Kidney glomerular epithelial cell (primary cell): Measurements from ENCODE around the gene MLLT11.
"Not testable (repeated sequence)": the region's sequence is repeated elsewhere in the genome, so short reads cannot be mapped to it uniquely, and the experiment has no call there.

Experiments used
- DNase-seq: peaks from one replicate; lab custom pipeline; 2025; lab: John Stamatoyannopoulos, UW

The MLLT11 gene

DNA sequence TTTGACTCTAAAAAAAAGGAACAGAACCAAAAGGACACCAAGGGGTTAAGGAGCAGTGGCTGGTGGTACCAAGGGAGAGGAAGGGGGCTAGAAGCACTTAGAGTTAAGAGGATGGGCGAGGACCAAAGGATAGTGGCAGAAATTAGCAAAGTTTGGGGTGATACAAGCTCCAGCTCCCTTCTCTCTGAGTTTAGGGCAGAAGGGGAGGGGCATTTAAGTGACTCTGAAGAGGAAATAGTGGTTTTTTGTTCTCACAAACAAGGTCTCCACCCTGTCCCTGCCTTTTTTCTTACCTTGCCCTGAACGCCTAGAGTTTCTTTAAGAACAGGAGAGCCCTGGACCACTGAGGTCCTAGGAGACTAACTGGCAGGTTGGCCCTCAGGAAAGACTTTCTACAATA lies 4.0 kb upstream of the MLLT11 start:
- DNase-seq = no peak

DNA sequence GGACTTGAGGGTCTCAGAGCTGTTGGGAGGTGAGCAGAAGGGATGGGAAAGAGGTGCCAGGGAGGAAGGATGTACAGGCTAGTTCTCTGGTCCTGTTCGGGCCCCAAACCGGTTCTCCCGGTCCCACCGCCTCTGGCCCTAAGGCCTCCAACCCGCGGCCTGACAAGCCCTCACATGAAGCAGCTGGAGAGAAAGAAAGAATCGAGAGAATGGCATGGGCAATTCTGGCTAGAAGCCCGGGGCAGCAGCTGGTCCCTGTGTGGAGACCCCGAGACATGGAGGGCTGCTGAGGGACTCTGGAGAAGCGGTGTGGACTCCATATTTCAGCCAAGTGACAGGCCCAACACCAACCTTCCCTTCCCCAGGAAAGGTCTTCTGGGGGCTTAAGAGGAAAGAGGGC lies 1.5 kb upstream of the MLLT11 start:
- DNase-seq = no peak

DNA sequence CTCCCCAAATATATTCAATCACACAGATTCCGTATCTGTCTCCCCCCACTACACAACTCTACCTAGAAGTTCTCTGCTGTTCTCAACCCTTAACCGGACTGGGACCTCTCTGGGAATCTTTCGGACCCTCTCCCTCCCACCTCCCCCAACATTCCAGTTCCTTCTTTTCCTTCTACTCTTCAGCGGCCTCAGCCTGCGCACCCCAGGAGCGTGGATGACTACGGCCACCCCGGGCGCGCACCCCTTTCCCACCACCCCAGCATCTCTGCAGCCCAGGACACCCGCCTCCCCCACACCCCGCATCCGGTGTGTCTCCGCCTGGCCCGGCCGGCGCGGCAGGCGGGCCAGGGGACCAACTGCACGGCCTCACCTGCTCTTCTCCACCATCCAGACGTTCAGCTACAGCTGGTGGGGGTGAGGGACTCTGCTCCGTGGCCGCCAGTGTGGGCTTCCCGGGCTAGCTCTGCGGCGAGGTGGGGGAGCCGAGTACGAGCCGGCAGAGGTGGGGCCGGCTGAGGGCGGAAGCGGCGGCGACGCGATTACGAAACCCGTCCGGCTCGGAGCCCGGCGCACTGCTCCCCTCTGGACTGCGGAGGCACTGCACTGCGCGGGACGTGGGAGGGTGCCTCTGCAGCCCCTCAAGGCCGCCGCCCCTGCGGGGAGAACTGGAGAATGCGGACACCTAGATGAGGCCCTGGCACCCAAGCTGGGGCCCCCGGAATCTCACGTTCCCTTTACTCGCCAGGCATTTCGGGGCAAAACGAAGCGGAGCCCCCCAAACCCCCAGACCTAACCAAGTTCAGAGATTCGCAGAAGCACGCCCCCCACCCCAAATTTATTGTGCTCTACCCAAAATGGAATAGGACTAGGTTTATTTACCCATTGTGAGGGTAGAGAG lies 839 bp upstream of the MLLT11 start, which contains the start of gene CDC42SE1:
Gene CDC42SE1 (minus strand): TSS at position 514 of the 898 bp plus-strand sequence. CDS start 3,892 bp downstream, outside the sequence.
- peak; percentile 52 for DNase-seq

DNA sequence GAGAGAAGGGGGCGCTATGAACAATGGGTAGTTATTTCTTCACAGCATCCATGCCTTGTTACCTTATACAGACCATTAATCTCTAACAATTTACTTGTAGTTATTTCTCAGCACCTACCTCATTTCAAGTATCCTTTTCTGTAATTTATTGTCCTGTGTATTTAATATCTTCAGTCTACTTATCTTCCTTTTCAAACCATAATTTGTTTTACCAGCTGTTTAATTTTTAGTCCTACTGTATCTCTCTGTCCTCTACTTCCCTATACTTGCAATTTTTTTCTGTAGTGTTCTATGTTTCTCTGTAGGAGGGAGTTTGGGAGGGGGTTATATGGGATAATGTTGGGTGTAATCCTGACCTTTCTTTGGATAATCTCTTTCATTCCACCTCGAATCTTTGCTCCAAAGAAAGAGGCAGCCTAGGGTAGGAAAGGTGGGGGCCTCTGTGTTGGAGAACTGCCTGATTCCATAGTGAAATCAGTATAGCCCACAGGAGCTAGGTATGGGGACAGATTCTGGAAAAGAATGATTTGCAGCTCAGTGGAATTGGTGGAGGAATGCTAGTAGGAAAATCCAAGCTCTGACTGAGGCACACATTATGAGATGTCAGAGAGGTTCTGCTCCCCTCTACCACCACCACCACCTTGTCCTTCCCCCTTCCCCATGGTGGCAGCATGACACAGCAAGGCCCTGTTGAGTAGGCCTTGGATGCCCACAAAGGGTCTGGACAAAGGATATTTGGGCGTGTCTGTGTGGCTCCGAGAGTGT lies 642 bp downstream of the MLLT11 start:
- peak; percentile 45 for DNase-seq

DNA sequence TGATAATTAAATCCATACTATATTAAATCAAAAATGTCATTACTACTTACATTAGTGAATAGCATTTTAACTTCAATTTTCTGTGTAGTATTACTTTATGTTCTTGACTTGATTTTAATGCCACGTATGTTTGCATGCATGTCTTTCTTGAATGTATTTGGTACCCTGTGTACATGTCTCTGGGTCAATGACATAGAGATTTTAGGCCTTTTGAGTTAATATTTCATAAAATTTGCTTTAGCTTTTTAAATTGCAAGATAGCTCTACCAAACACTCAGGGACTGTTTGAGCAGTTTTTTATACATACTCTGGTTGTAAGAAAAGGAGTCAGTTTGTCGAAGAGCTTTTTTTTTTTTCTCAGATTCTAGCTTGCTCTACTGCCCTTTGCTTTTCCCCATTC lies 1.5 kb downstream of the MLLT11 start:
- no peak for DNase-seq

DNA sequence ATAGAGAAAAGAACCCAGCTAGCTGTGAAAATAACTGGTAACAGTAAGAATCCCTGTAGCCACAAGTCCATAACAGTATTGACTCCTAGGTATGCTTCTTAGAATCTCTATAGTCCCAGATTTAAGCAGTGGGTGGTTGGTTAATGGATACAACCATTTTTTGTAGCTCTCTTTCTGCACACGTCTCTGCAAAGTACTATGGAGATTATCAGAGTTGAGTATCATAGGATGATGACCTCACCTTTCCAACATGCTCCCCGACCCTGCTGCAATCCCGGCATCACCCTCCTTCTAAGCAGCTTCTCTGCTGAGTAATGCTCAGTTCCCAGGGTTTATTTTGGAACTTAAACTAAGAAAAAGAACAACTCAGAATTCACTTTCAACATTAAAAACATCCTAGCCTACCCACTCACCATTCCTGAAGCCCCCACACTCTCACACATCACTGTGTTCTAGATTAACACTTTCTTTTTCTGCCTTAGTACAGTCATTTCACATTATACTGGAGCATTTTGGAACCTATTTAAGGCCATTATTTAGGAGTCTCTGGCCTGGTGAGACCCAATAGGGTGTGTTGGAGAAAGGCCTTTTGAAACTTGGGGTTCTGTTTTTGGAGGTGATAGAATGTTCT lies 2.7 kb downstream of the MLLT11 start:
- peak; percentile 51 for DNase-seq

DNA sequence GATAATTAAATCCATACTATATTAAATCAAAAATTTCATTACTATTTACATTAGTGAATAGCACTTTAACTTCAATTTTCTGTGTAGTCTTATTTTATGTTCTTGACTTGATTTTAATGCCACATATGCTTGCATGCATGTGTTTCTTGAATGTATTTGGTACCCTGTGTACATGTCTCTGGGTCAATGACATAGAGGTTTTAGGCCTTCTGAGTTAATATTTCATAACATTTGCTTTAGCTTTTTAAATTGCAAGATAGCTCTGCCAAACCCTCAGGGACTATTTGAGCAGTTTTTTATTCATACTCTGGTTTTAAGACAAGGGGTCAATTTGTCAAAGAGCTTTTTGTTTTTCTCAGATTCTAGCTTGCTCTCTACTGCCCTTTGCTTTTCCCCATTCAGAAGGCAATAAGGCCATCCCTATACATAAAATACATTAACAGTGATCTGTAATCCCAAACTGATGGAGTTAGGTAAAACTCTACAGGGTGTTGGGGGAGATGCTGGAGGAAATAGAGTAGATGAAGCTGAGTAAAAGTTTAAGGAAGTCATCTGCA lies 5.0 kb downstream of the MLLT11 start:
- no peak for DNase-seq

DNA sequence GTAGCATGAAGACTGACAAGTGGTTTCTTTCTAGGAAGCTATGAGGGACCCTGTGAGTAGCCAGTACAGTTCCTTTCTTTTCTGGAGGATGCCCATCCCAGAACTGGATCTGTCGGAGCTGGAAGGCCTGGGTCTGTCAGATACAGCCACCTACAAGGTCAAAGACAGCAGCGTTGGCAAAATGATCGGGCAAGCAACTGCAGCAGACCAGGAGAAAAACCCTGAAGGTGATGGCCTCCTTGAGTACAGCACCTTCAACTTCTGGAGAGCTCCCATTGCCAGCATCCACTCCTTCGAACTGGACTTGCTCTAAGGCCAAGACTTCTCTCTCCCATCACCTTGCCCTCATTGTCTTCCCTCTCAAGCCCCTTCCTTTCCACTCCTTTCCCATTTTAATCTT lies 7.0 kb downstream of the MLLT11 start:
- DNase-seq = no peak

DNA sequence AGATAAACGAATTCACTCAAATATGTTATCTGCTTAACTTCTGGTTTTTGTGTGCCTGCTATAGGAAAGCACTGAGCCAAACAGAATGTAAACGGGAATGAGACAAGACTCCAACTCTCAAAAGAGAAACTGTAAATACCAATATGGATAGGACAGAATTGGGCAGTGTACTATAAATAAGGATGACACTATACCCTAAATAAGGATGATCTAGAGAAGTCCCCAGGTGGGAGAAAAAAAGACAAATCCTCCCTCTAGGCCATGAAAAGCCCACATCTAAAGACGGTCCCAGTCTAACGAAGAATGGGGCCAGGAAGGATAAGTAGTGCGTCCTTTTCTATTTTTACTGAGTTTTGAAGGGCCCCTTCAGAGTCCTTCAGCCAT lies 8.9 kb downstream of the MLLT11 start:
- no peak for DNase-seq

DNA sequence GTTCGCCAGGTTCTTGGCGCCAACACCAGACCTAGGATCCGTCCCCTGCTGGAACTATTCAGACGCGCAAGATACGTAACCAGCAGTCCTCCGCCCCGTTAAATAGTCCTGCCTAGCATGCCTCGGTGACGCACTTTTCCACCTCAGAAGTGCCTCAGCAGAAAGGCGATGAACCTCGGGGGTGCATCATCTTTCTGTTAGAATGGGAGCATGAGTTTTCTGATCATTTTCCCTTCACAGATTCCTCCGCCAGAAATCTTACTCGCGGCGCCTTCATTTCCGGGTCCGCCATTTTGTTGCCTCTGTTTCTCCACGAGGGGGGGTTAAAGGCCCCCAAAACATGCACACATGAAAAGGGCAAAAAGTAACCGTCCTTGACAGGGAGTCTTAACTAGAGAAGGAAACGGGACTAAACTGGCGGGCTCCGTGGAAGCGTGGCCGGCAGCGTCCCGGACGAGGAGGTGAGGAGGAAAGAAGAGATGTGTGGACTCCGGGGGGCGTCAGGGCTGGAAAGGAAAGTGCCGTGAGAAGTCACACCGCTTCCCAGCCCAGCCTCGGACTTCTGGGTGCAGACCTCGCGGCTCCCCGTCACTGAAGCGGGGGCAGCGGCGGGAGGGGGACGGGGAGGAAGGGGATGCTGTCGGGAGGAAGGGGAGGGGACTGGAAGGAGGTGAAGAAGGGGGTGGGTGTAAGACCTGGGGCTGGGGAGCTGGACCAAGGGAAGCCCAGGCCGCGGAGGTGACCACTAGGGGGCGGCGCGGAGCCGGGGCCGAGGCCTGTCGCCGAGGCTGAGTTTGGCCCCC lies 10.5 kb downstream of the MLLT11 start, which contains the start of gene GABPB2:
Gene GABPB2 (plus strand): TSS at position 288 of the 803 bp plus-strand sequence. CDS start 17,429 bp downstream, outside the sequence.
- DNase-seq = peak; percentile 84

DNA sequence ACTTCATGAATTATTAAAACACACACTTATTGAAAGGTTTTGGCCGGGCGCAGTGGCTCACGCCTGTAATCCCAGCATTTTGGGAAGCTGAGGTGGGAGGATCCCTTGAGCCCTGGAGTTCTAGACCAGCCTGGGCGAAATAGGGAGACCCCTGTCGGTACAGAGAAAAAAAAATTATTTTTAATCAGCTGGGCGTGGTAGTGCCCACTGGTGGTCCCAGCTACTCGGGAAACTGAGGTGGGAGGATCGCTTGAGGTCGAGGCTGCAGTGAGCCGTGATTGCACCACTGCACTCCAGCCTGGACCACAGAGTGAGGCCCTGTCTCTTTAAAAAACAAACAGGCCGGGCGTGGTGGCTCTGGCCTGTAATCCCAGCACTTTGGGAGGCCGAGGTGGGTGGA lies 12.0 kb downstream of the MLLT11 start:
- no peak for DNase-seq

DNA sequence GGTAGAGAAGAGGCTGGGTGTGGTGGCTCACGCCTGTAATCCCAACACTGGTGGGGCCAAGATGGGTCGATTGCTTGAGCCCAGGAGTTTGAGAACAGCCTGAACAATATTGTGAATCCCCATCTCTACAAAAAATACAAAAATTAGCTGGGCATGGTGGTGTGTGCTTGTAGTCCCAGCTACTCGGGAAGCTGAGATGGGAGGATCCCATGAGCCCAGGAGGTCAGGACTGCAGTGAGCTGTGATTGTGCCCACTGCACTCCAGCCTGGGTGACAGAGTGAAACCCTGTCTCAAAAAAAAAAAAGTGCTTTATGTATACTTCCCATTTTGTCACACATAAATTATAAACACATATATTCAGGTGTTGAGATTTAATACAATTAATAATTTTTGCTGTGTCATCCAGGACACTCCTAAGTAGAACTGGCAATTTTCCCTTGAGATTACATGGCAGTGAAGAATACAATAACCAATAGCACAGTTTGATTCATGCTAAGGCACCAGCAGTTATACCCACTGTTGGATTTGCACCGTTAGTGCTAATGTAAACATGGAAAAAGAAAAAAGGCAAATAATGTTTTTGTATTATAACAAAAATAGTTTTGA lies 25.9 kb downstream of the MLLT11 start:
- DNase-seq = no peak

DNA sequence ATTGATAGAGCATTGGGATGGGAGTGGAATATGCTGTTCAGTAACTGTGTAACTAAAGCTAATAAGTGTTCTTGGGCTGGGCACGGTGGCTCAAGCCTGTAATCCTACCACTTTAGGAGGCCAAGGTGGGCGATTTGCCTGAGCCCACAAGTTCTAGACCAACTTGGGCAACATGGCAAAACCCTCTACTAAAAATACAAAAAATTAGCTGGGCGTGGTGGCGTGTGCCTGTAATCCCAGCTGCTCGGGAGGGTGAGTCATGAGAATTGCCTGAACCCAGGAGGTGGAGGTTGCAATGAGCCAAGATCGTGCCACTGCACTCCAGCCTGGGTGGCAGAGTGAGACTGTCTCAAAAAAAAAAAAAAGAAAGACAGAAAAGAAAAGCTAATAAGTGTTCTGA lies 37.2 kb downstream of the MLLT11 start:
- not testable (repeated sequence) for DNase-seq

DNA sequence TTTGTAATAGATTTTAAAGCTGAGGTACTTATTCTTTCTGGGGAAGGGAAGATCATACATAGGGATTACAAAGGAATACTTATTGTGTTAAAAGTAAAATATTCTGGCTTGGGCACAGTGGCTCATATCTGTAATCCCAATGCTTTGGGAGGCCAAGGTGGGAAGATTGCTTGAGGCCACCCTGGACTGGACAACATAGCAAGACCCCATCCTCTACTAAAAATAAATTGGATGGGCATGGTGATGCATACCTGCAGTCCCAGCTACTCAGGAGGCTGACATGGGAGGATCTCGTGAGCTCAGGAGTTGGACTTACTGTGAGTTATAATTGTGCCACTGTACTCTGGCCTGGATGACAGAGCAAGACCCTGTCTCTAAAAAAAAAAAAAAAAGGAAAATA lies 37.9 kb downstream of the MLLT11 start:
- no peak for DNase-seq

DNA sequence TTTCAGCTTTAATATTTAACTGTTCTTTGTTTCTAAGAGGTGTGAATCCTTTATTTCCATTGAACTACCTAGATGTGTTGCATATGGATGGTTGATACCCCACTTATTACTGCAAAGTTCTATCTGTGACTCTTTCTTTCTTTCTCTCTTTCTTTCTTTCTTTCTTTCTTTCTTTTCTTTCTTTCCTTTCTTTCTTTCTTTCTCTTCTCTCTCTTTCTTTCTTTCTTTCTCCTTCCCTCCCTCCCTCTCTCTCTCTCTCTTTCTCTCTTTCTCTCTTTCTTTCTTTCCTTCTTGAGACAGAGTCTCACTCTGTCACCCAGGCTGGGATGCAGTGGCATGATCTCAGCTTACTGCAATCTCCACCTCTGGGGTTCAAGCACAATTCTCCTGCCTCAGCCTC lies 44.4 kb downstream of the MLLT11 start:
- no peak for DNase-seq

DNA sequence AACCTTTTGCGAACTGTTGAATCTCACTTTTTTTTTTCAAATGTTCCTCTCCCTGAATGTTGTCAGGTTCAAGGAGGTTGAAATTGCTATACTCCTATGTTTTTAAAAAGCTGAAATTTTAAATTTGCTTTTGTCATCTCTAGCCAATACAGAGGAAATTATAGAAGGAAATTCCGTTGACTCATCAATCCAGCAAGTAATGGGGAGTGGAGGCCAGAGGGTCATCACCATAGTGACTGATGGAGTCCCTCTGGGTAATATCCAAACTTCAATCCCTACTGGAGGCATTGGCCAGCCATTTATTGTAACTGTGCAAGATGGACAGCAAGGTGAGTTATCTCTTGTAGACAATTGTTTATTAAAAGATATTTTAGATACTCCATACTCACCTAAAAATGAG lies 46.7 kb downstream of the MLLT11 start:
- no peak for DNase-seq

DNA sequence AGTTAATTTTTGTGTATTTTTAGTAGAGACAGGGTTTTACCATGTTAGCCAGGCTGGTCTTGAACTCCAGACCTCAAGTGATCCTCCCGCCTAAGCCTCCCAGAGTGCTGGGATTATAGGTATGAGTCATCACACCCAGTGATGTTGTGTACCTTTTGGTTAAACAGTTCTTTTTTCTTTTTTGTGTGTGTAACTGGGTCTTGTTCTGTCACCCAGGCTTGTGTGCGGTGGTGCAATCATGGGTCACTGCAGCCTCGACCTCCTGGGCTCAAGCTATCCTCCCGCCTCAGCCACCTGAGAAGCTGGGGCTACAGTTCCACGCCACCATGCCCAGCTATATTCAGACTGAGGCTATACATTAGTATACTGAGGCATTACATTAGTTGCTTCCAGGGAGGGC lies 48.1 kb downstream of the MLLT11 start:
- no peak for DNase-seq

DNA sequence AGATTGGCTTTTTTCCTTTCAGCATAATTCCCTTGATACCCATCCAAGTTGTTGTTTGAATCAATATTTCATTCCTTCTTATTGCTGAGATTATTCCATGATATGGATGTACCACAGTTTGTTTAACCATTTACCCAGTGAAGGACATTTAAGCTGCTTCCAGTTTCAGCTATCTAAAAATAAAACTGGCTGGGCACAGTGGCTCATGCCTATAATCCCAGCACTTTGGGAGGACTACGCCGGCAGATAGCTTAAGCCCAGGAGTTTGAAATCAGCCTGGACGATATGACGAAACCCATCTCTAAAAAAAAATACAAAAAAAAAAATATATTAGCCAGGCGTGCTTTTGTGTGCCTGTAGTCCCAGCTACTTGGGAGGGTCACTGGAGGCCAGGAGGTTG lies 53.7 kb downstream of the MLLT11 start:
- DNase-seq = no peak
